GM13976 (cell line): ENCODE results near the gene MYH7.
A peak's percentile ranks its signal among the peaks of the same experiment; 100 is the strongest.

Experiments used
- DNase-seq: peaks from one replicate; pipeline ENCODE4 v3.0.0; 2012; ENCODE audit warnings: low spot score
- CTCF ChIP-seq: IDR thresholded peaks from 2 replicates; pipeline ENCODE4 v1.5.1; 2012; ENCODE audit warnings: borderline replicate concordance, mild to moderate bottlenecking; ENCODE audit not compliant: insufficient read depth; ENCODE audit errors: extremely low read depth, missing control alignments, control extremely low read depth
- in situ Hi-C: fragments of 300-500 bp; cut with MboI; formaldehyde crosslinking; loops from one replicate; pipeline ENCODE4 v1.12.0; 2022; ENCODE audit warnings: low sequenced_read_pairs, mixed read lengths, inconsistent platforms; ENCODE audit not compliant: unreplicated experiment

The MYH7 gene

GRCh38 chr14:23380976-23381375, 54.5 kb downstream of the MYH7 start:
- in situ Hi-C loops = no loop called here
- no peak for TF ChIP-seq CTCF
- no peak for DNase-seq

DNA sequence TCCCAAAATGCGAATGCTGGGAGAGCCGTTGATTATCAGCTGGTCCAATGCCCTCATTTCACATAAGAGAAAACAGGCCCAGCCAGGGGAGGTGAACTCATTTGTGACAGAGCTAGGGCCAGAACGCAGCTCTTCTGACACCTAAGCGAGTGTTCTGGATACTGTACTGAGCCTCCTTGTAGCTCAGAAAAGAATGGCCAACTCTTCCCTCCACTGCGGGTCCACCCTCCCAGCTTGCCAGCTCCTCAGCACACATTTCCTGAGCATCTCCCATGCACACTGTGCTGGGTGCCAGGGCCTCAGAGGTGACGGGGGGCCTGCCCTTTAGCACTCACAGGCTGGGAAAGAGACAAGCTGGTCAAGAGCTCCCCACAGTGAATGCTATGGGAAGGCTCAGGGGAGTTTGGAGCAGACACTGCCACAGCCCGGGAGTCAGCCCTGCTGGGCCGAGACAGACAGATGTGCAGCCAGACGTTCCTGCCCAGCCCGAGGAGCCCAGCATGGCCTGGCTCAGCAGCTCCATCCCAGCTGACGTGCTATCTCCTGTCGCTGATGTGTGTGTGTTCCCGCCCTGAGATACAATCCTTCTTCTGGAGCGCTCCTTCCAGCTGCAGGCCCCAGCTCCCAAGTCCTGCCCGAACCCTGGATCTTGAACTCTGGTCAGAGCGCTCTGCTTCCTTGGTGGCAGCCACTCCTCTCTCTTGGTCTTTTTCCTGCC, 55.1 kb downstream of the MYH7 start:
- no peak for TF ChIP-seq CTCF
- in situ Hi-C loops = no loop called here

GRCh38 chr14:23379366-23380196, 55.9 kb downstream of the MYH7 start:
- in situ Hi-C loops = no loop called here
- peak; percentile 97 for TF ChIP-seq CTCF
- peak; percentile 88 for DNase-seq

More for the DNA sequence above, 55.1 kb downstream of the MYH7 start:
- DNase-seq = no peak

DNA sequence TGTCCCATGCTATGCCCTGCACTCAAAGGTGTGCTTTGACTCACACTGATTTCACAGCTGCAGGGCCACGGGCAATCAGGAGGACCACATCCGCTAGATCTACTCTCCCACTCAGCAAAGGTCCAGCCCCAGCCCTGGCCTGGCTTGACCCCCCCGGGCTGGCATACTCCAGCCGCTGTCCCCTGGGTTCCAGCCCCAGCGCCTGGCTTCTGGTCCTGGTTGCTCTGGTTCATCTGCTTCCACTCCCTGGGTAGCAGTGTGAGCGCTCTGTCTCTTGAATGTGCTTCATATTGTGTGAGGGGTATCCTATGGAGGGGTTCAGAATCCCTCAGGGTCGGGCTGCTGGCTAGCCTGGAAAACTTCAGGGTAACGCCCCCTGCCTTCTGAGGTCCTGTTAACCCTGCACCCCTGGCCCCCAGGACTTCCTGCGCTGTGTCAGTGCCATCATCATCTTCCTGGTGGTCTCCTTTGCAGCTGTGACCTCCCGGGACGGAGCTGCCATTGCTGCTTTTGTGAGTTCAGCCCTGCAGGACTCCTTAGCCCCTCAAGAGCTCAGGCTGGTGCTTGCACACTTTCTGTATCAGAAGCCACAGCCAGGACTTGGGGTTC, 56.7 kb downstream of the MYH7 start:
- in situ Hi-C loops = no loop called here
- no peak for TF ChIP-seq CTCF
- no peak for DNase-seq

DNA sequence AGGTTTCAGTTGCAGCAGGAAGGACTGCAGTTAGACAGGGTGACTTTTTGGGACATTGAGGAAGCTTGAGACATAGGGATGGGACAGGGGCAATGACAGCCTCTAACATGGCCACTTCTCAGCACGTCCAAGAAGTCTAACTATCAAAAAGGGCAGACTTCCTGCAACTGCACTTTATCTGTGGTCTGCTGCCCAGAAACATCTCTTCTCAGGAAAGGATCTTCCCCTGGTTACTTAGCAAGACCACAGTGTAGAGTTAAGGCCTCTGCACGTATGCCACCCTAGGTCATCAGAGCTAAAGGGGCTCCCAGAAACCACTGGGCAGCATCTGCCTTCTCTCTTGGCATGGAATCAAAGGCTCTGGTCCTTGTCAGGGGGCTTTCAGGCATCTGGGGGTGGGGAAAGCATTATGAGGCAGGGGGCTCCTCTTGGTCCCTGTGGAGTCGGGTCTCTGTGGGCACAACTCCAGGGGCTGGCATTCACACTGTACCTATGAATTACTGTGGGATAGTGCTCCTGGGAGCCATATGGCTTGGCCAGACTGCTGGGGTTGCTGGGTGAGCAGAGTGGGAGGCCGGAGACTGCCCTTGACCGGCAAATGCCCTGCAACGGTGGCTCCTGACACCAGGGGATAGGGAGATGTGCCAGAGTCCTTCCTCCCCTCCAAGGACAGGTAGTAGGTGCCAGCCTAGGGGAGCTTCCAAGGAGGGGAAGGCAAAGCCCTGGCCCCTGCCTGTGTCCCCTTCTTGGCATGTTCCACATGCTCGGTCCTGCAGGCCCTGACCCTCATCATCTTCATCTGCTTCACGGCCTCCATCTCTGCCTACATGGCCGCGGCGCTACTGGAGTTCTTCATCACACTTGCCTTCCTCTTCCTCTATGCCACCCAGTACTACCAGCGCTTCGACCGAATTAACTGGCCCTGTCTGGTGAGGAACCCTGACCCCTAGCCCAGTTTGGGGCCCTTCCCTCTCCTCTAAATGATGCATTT, 57.6 kb downstream of the MYH7 start:
- in situ Hi-C loops = no loop called here
- TF ChIP-seq CTCF = no peak
- no peak for DNase-seq

DNA sequence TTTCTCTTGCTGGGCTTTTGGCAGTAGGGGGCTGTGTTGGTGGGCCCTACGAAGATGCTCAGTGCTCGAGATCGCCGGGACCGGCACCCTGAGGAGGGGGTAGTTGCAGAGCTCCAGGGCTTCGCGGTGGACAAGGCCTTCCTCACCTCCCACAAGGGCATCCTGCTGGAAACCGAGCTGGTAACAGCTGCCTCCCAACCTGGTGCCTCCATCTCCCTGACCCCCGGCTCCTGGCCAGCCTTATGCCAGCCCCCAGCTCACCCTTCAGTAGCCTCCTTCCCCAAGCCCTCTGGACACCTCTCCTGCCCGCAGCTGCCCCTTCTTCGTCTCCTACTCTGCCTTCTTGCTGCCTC, 58.3 kb downstream of the MYH7 start:
- no peak for TF ChIP-seq CTCF
- in situ Hi-C loops = no loop called here
- DNase-seq = no peak
